ENCODE data around the gene XYLT1. TPM values are rescaled to one million over a fixed set of nuclear protein-coding genes. Genes with fewer than 3 reads are reported as not detected.

The XYLT1 gene
- total and polyA plus RNA-seq, 9 of the 15 experiments (the other 6 are each of a cell fraction or from before 2014, with no cell fraction given) = 0.03 to 0.09 (median 0.08) TPM; not detected in 6

- no peak for TF ChIP-seq THRB (CRISPR knock-in tag; conservative IDR thresholded peaks at IDR 0.05)
Measured at GRCh38 chr16:17423221-17423620, 47.5 kb downstream of the XYLT1 start (continued).

- CTCF ChIA-PET (ENCODE audit: low intra/inter-chr PET ratio) = no interaction called here
- in situ Hi-C loops (cut with MboI) = no loop called here
- Histone ChIP-seq H2AFZ (ENCODE audit: low read depth, low read length) (no peak overlapping the region), H3K9me3 (replicated peaks; ENCODE audit: control insufficient read depth, insufficient read depth, low read depth, low read length) (no peaks in the 10 kb centered on the region; the same call in 1 of the 2 replicates), H3K4me3 (no peak overlapping the region), H3K9me1 (ENCODE audit: control insufficient read depth, insufficient read depth, low read length) (no peaks in the 10 kb centered on the region), H3K9ac (ENCODE audit: insufficient read depth in 1 of 2, low read depth in 2 of 2, low read length in 2 of 2) (no peak overlapping the region), H3K4me1 (replicated peaks in 1 of 2; ENCODE audit: control insufficient read depth in 2 of 2, insufficient read depth in 2 of 2, low read length in 2 of 2) (no peaks in the 10 kb centered on the region), H3K36me3 (ENCODE audit: control insufficient read depth, insufficient read depth, low read length) (no peaks in the 10 kb centered on the region), H3K27me3 (ENCODE audit: control insufficient read depth in 2 of 2, insufficient read depth in 2 of 2, low read length in 2 of 2) (peaks cover 2 to 23% of the 10 kb centered on the region in 2 experiments; a peak in 3 of 5 replicates), H4K20me1 (replicated peaks; ENCODE audit: control insufficient read depth, insufficient read depth, low read length) (no peaks in the 10 kb centered on the region; the same call in 1 of the 2 replicates), H3K79me2 (ENCODE audit: control insufficient read depth, insufficient read depth, low read length) (no peaks in the 10 kb centered on the region), H3K4me2 (ENCODE audit: insufficient read depth, low read length) (no peak overlapping the region), H3K27ac (ENCODE audit: extremely low read depth, low read depth, low read length) (no peak overlapping the region)
- WGBS (ENCODE audit: insufficient coverage, low coverage, missing lambda C conversion rate) = 0% methylated on average over 4 of the region's 4 CpGs
- DNase-seq (ENCODE audit: extremely low read depth in 1 of 4, low spot score in 3 of 4) (no peak), FAIRE-seq (no peak), ATAC-seq (no peak)
- POLR2A ChIA-PET = interaction anchor here (0.6 kb wide), 1 partner anchor 16 kb away, joined by 3 read pairs; no protein-coding TSS in a partner anchor
- intact Hi-C loops (cut with micrococcal nuclease) = no loop called here
- BruUV-seq (replicated peaks) = no TSS peak
- no peak for TF ChIP-seq PHF8 (IDR thresholded peaks at IDR 0.05; ENCODE audit: borderline replicate concordance, low read length)
- no peak for TF ChIP-seq MITF (IDR thresholded peaks at IDR 0.05)
- no peak for TF ChIP-seq CEBPG (CRISPR knock-in tag; IDR thresholded peaks at IDR 0.05)
- TF ChIP-seq CEBPG (tag; conservative IDR thresholded peaks at IDR 0.05 in 1 of 2, IDR thresholded peaks at IDR 0.05 in 1 of 2) = no peak
- no peak for TF ChIP-seq REST (IDR thresholded peaks at IDR 0.05; ENCODE audit: borderline replicate concordance)
- no peak for TF ChIP-seq REST (CRISPR knock-in tag; IDR thresholded peaks at IDR 0.05; ENCODE audit: low read depth)
- no peak for TF ChIP-seq RBM22 (IDR thresholded peaks at IDR 0.05; ENCODE audit: low read depth, low read length, poor library complexity, severe bottlenecking)
- no peak for TF ChIP-seq PHF20 (IDR thresholded peaks at IDR 0.05; ENCODE audit: partially characterized antibody)
- no peak for TF ChIP-seq RFX5 (IDR thresholded peaks at IDR 0.05; ENCODE audit: low read depth, low read length)
Measured at GRCh38 chr16:17420816-17421215, 49.9 kb downstream of the XYLT1 start.

All from K562 (cell line).